ENCODE data around the gene TMEM183A. TPM values are rescaled to one million over a fixed set of nuclear protein-coding genes. Genes with fewer than 3 reads are reported as not detected.

TMEM183A gene
- total and polyA plus RNA-seq, 10 of the 15 experiments (the other 5 are each of a cell fraction or from before 2014, with no cell fraction given) = 12.3 to 103 (median 66.3) TPM

- Histone ChIP-seq H3K27ac (ENCODE audit: control insufficient read depth, insufficient read depth) (no peak overlapping the region), H3K27me3 (replicated peaks in 1 of 2; ENCODE audit: control insufficient read depth in 2 of 2, insufficient read depth in 2 of 2, low read length in 1 of 2) (no peaks in the 10 kb centered on the region), H2AFZ (ENCODE audit: control insufficient read depth, low read depth, low read length) (no peak overlapping the region), H4K20me1 (ENCODE audit: control insufficient read depth, insufficient read depth) (peaks cover 3% of the 10 kb centered on the region), H3K79me2 (ENCODE audit: control insufficient read depth, insufficient read depth, low read length) (no peaks in the 10 kb centered on the region), H3K4me1 (ENCODE audit: control insufficient read depth, insufficient read depth, low read length) (peaks cover 11% of the 10 kb centered on the region), H3K9ac (ENCODE audit: control insufficient read depth, insufficient read depth, low read length) (no peak overlapping the region), H3K4me3 (no peak overlapping the region), H3K9me3 (replicated peaks; ENCODE audit: control insufficient read depth, insufficient read depth, low read length) (no peaks in the 10 kb centered on the region), H3K36me3 (ENCODE audit: control insufficient read depth in 2 of 2, insufficient read depth in 2 of 2, low read length in 1 of 2) (no peaks in the 10 kb centered on the region), H3K4me2 (ENCODE audit: control insufficient read depth, insufficient read depth) (no peak overlapping the region)
- POLR2A ChIA-PET = interaction anchor here (0.8 to 1.4 kb wide), 4 partner anchors 12 to 69 kb away, joined by 3 read pairs; partner anchors contain the start of gene TMEM183A
- in situ Hi-C loops (cut with MboI) = no loop called here
- no TSS peak for BruUV-seq (replicated peaks)
- intact Hi-C loops (cut with micrococcal nuclease; ENCODE audit: unreplicated experiment) = loop anchor here (10.0 kb wide), 1 partner anchor 301 kb away; no protein-coding TSS in a partner anchor
- DNase-seq (ENCODE audit: low read depth, low spot score) (no peak), FAIRE-seq (no peak), ATAC-seq (no peak)
- RAD21 ChIA-PET (ENCODE audit: unreplicated experiment) = interaction anchor here (0.8 to 1.6 kb wide), 4 partner anchors 84 to 235 kb away, joined by 3 to 4 read pairs (median 3); no protein-coding TSS in a partner anchor
- WGBS (ENCODE audit: insufficient coverage, insufficient replicate concordance, low lambda C conversion rate, missing lambda C conversion rate) = 50% methylated on average over 2 of the region's 2 CpGs
- CTCF ChIA-PET = interaction anchor here (0.5 to 9.7 kb wide), 8 partner anchors 9 to 1478 kb away, joined by 3 to 127 read pairs (median 6); no protein-coding TSS in a partner anchor
- SMC1A ChIA-PET (ENCODE audit: uncharacterized antibody, unreplicated experiment) = interaction anchor here (0.5 to 0.7 kb wide), 4 partner anchors 20 to 592 kb away, joined by 3 read pairs; partner anchors contain the start of gene ATP2B4
- TF ChIP-seq ATF3 (IDR thresholded peaks at IDR 0.05; ENCODE audit: borderline replicate concordance, extremely low read depth, low read depth, low read length) (no peak), TAF1 (IDR thresholded peaks at IDR 0.05; ENCODE audit: borderline replicate concordance, low read depth, low read length) (no peak), HDGF (IDR thresholded peaks at IDR 0.05) (no peak), NFXL1 (IDR thresholded peaks at IDR 0.05; ENCODE audit: borderline replicate concordance) (no peak), POLR2AphosphoS5 (IDR thresholded peaks at IDR 0.05; ENCODE audit: low read length) (no peak), MEF2B (IDR thresholded peaks at IDR 0.05; ENCODE audit: partially characterized antibody, poor library complexity, severe bottlenecking) (no peak), CUX1 (IDR thresholded peaks at IDR 0.05; ENCODE audit: insufficient replicate concordance, low read depth, low read length) (no peak), ZNF217 (IDR thresholded peaks at IDR 0.05) (no peak), PML (IDR thresholded peaks at IDR 0.05; ENCODE audit: low read length) (no peak), TARDBP (IDR thresholded peaks at IDR 0.05; ENCODE audit: borderline replicate concordance) (no peak), CBFB (IDR thresholded peaks at IDR 0.05; ENCODE audit: low read depth) (no peak), BHLHE40 (IDR thresholded peaks at IDR 0.05; ENCODE audit: borderline replicate concordance in 1 of 2, low read depth in 2 of 2, low read length in 1 of 2) (no peak), MYB (IDR thresholded peaks at IDR 0.05; ENCODE audit: borderline replicate concordance, low read depth, low read length) (no peak)
- TF ChIP-seq, protein P1, sequence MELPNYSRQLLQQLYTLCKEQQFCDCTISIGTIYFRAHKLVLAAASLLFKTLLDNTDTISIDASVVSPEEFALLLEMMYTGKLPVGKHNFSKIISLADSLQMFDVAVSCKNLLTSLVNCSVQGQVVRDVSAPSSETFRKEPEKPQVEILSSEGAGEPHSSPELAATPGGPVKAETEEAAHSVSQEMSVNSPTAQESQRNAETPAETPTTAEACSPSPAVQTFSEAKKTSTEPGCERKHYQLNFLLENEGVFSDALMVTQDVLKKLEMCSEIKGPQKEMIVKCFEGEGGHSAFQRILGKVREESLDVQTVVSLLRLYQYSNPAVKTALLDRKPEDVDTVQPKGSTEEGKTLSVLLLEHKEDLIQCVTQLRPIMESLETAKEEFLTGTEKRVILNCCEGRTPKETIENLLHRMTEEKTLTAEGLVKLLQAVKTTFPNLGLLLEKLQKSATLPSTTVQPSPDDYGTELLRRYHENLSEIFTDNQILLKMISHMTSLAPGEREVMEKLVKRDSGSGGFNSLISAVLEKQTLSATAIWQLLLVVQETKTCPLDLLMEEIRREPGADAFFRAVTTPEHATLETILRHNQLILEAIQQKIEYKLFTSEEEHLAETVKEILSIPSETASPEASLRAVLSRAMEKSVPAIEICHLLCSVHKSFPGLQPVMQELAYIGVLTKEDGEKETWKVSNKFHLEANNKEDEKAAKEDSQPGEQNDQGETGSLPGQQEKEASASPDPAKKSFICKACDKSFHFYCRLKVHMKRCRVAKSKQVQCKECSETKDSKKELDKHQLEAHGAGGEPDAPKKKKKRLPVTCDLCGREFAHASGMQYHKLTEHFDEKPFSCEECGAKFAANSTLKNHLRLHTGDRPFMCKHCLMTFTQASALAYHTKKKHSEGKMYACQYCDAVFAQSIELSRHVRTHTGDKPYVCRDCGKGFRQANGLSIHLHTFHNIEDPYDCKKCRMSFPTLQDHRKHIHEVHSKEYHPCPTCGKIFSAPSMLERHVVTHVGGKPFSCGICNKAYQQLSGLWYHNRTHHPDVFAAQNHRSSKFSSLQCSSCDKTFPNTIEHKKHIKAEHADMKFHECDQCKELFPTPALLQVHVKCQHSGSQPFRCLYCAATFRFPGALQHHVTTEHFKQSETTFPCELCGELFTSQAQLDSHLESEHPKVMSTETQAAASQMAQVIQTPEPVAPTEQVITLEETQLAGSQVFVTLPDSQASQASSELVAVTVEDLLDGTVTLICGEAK (IDR thresholded peaks at IDR 0.05; ENCODE audit: borderline replicate concordance) = no peak
Measured at GRCh38 chr1:203033917-203034316, 26.7 kb downstream of the TMEM183A start.

Data from GM12878 (cell line).